ENCODE data around the gene PPIH.

DNA sequence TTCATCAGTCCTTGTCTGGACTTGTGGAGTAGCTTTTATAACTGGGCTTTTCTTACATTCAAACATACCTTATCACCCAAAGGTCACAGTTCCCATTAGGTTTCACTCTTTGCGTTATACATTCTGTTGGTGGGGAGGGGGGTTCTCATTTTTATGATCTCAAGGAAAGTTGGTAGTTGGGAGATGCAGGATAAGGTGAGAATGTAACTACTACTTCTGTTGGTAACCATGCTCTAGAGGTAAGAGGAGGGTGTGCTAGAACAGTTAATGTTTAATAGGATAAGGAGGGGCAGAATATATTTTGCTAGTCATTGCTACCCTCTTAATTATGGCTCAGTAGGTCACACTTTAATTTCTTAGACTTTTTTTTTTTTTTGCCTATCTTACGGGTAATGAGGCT lies 34.7 kb downstream of the PPIH start:
- TF ChIP-seq, protein P1, sequence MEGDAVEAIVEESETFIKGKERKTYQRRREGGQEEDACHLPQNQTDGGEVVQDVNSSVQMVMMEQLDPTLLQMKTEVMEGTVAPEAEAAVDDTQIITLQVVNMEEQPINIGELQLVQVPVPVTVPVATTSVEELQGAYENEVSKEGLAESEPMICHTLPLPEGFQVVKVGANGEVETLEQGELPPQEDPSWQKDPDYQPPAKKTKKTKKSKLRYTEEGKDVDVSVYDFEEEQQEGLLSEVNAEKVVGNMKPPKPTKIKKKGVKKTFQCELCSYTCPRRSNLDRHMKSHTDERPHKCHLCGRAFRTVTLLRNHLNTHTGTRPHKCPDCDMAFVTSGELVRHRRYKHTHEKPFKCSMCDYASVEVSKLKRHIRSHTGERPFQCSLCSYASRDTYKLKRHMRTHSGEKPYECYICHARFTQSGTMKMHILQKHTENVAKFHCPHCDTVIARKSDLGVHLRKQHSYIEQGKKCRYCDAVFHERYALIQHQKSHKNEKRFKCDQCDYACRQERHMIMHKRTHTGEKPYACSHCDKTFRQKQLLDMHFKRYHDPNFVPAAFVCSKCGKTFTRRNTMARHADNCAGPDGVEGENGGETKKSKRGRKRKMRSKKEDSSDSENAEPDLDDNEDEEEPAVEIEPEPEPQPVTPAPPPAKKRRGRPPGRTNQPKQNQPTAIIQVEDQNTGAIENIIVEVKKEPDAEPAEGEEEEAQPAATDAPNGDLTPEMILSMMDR (IDR thresholded peaks at IDR 0.05; ENCODE audit: insufficient read depth, low read length, poor library complexity, severe bottlenecking): no peak
- TF ChIP-seq EZH2phosphoT487 (conservative IDR thresholded peaks at IDR 0.05; ENCODE audit: low read length): no peak

Data from SU-DHL-6 (cell line).